SK-N-SH treated with all-trans-retinoic acid at 6 μM for 48 hours (cell line): ENCODE measurements around the gene PAX5.

Source experiments
- ARNTL ChIP-seq: fragments of 450-650 bp; formaldehyde crosslinking; IDR thresholded peaks from 2 replicates; pipeline ENCODE4 v1.5.0; 2020; ENCODE audit warnings: low read depth, mild to moderate bottlenecking, moderate library complexity, borderline replicate concordance
- CREB5 ChIP-seq: fragments of 250-450 bp; sonication (Bioruptor Pico); IDR thresholded peaks from 2 replicates; pipeline ENCODE4 v1.5.1; 2020; ENCODE audit warnings: low read depth, mild to moderate bottlenecking, moderate library complexity
- OSR1 ChIP-seq: fragments of 250-450 bp; sonication (Bioruptor Pico); IDR thresholded peaks from 2 replicates; pipeline ENCODE4 v1.8.0; 2022; ENCODE audit warnings: moderate library complexity, mild to moderate bottlenecking, inconsistent platforms
- RARB ChIP-seq: fragments of 250-450 bp; sonication (Bioruptor Pico); IDR thresholded peaks from 2 replicates; pipeline ENCODE4 v1.8.0; 2021; ENCODE audit warnings: mild to moderate bottlenecking, moderate library complexity
- TCF4 ChIP-seq: fragments of 250-450 bp; sonication (Bioruptor Pico); IDR thresholded peaks from 2 replicates; pipeline ENCODE4 v1.8.0; 2021; ENCODE audit warnings: mild to moderate bottlenecking, moderate library complexity, borderline replicate concordance
- TOX ChIP-seq: fragments of 250-450 bp; sonication (Bioruptor Pico); IDR thresholded peaks from 2 replicates; pipeline ENCODE4 v1.8.0; 2021; ENCODE audit warnings: mild to moderate bottlenecking, moderate library complexity, borderline replicate concordance
- TSHZ2 ChIP-seq: fragments of 250-450 bp; sonication (Bioruptor Pico); IDR thresholded peaks from 2 replicates; pipeline ENCODE4 v1.5.0; 2020; ENCODE audit warnings: mild to moderate bottlenecking, moderate library complexity
- ZC3H10 ChIP-seq: fragments of 250-450 bp; sonication (Bioruptor Pico); IDR thresholded peaks from 2 replicates; pipeline ENCODE4 v1.5.1; 2021; ENCODE audit warnings: mild to moderate bottlenecking, moderate library complexity
- ZFP3 ChIP-seq: fragments of 250-450 bp; sonication (Bioruptor Pico); IDR thresholded peaks from 2 replicates; pipeline ENCODE4 v1.5.0; 2020; ENCODE audit warnings: mild to moderate bottlenecking, moderate library complexity
- ZFP30 ChIP-seq: fragments of 450-650 bp; formaldehyde crosslinking; IDR thresholded peaks from 2 replicates; pipeline ENCODE4 v1.5.0; 2022; ENCODE audit warnings: mild to moderate bottlenecking, moderate library complexity
- ZNF565 ChIP-seq: fragments of 450-650 bp; formaldehyde crosslinking; conservative IDR thresholded peaks from 2 replicates; pipeline ENCODE4 v1.5.0; 2020; ENCODE audit warnings: low read depth, mild to moderate bottlenecking, moderate library complexity
- ZNF8 ChIP-seq: fragments of 450-650 bp; formaldehyde crosslinking; IDR thresholded peaks from 2 replicates; pipeline ENCODE4 v1.5.0; 2020; ENCODE audit warnings: mild to moderate bottlenecking, moderate library complexity
- TF ChIP-seq, protein P1 (sequence below): fragments of 250-450 bp; sonication (Bioruptor Pico); IDR thresholded peaks from 2 replicates; pipeline ENCODE4 v1.5.1; 2021; ENCODE audit warnings: mild to moderate bottlenecking, moderate library complexity

GRCh38 chr9:37017546-37017945, 16.5 kb downstream of the PAX5 start:
- TF ChIP-seq RARB (CRISPR knock-in tag) (no peak), ZNF8 (CRISPR knock-in tag) (no peak), ARNTL (CRISPR knock-in tag) (no peak), TCF4 (CRISPR knock-in tag) (no peak), ZFP30 (CRISPR knock-in tag) (no peak), ZFP3 (no peak), ZNF565 (CRISPR knock-in tag) (no peak), CREB5 (CRISPR knock-in tag) (no peak), ZC3H10 (CRISPR knock-in tag) (no peak), OSR1 (CRISPR knock-in tag) (no peak), TSHZ2 (CRISPR knock-in tag) (no peak), TOX (CRISPR knock-in tag) (no peak)
- TF ChIP-seq, protein P1, sequence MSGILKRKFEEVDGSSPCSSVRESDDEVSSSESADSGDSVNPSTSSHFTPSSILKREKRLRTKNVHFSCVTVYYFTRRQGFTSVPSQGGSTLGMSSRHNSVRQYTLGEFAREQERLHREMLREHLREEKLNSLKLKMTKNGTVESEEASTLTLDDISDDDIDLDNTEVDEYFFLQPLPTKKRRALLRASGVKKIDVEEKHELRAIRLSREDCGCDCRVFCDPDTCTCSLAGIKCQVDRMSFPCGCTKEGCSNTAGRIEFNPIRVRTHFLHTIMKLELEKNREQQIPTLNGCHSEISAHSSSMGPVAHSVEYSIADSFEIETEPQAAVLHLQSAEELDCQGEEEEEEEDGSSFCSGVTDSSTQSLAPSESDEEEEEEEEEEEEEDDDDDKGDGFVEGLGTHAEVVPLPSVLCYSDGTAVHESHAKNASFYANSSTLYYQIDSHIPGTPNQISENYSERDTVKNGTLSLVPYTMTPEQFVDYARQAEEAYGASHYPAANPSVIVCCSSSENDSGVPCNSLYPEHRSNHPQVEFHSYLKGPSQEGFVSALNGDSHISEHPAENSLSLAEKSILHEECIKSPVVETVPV = no peak
